Occipital lobe (tissue), 2 donors: ENCODE data around the gene PEA15. TPM values are rescaled to one million over a fixed set of nuclear protein-coding genes. Genes with fewer than 3 reads are reported as not detected.

Source experiments
- DNase-seq: peaks from one replicate; lab custom pipeline; 2025; lab: John Stamatoyannopoulos, UW
- total RNA-seq: library from RNA; depleted of rRNA; stranded (reverse); fragments of >200 nt; gene quantifications from one replicate; pipeline ENCODE4 v1.2.3, GENCODE V29; 2014

PEA15 gene
- total RNA-seq, 1 donor from 2014 or later, result 99.0 TPM

- no peak for DNase-seq
These were observed 25.8 kb upstream of the PEA15 start for GRCh38 chr1:160179336-160179735.

DNA sequence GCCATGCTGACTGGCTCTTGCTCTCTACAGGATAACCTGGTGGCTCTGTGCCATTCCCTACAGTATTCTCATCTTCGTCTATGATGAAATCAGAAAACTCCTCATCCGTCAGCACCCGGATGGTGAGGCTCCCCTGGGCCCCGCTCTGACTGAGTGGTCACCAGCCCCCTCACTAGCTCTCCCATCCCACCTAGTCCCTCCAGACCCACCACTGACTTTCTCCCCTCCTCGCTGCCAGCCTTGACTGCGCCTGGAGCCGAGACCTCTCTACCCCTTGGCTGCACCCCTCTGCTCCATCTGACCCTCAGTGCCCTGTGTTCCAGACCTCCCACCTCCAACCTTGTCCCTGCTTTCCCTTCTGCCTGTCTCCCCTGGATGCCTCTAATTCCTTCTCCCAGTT is 18.9 kb upstream of the PEA15 start:
- no peak for DNase-seq

- DNase-seq, result no peak
These were observed 18.5 kb upstream of the PEA15 start for GRCh38 chr1:160186729-160187128.

- no peak for DNase-seq
These were observed 17.8 kb upstream of the PEA15 start for GRCh38 chr1:160187407-160187806.

DNA sequence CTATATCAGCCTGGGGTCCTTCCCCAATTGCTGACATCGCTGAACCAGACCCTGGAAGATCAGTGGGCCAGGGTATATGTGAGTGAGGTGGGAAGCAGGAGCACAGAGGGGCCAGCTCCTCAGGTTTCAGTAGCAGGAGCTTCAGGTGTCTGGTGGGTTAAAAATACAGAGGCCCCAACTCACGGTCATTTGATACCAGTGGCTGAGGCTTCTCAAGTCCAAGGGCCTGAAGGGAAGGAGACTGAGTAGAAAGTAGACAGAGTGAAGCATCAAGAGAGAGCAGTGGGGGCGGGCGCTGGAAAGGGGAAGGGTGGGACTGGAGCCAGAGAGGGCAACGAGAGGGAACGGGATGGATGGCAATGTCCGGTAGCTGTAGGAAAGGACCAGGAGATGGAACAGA is 16.8 kb upstream of the PEA15 start:
- DNase-seq, result no peak

DNA sequence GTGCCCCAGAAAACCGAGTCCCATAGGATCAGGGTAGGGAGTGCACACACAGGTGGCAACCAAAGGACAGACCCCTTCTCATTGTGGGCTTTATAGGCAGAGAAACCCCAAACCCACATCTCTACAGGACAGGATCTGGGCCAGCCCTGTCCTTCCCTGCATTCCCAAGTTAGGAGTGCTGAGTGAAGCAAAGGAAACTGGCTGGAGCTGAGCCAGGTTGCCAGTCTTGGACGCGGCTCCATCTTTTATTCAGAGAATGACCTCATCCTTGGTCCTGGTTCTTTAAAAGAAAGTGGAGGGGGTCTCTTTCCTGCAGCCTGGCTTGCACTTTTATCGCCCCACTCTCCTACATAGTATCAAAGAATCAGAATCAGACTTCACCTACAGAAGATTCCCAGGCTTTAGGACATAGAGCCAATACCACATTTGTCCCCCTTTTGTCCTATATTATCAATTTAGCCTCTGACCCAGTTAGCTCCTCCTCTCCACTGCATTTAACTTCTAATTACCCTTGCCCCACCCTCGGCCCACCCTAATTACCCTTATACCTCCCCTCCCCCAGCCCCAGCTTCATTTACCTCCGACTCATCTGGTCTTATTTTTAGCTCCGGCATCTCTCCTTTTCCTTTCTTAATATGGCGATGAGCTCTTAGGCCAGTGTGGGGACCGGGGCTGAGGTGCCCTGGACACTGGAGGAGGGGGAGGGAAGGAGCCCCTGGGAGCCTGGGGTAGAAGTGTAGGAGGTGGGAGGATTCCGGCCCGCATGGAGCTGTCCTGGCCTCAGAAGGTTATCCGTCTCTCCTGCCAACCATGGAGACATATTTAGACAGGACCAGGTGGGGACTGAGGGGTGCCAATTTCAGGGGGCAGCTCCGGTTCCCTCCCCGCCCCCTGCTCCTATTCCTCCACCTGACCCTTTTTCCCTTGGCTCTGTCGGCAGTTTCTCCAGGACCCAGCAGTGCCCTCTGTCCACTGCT is 15.2 kb upstream of the PEA15 start, which contains the start of gene CASQ1:
Gene CASQ1, plus strand, starts transcription at position 927 of the 977 bp plus-strand sequence. CDS start 177 bp downstream, outside the sequence.
- DNase-seq, result no peak

- DNase-seq, result no peak
These were observed 13.4 kb upstream of the PEA15 start for GRCh38 chr1:160191756-160192155.

- no peak for DNase-seq
These were observed 12.9 kb upstream of the PEA15 start for GRCh38 chr1:160192234-160192633.

- peak; percentile 72 for DNase-seq
These were observed 11.9 kb upstream of the PEA15 start for GRCh38 chr1:160193091-160193819.

- no peak for DNase-seq
These were observed 11.1 kb upstream of the PEA15 start for GRCh38 chr1:160193832-160194736.

DNA sequence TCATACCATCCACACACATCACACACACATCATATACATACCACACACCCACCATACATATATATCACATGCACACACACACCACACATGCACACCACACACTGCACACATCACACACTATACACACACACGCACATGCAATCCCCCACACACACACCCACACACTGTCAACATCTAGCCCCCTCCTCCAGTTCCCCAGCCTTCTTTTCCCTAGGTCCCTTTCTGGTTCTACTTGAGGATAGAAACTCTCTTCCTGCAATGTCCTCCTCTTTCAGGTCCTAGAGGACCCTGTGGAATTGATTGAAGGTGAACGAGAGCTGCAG is 10.5 kb upstream of the PEA15 start:
- no peak for DNase-seq

GRCh38 chr1:160196143-160196542 is 9.0 kb upstream of the PEA15 start:
- no peak for DNase-seq

GRCh38 chr1:160197231-160197630 is 8.0 kb upstream of the PEA15 start:
- DNase-seq, result no peak

- no peak for DNase-seq
These were observed 4.4 kb upstream of the PEA15 start for GRCh38 chr1:160200786-160201185.

DNA sequence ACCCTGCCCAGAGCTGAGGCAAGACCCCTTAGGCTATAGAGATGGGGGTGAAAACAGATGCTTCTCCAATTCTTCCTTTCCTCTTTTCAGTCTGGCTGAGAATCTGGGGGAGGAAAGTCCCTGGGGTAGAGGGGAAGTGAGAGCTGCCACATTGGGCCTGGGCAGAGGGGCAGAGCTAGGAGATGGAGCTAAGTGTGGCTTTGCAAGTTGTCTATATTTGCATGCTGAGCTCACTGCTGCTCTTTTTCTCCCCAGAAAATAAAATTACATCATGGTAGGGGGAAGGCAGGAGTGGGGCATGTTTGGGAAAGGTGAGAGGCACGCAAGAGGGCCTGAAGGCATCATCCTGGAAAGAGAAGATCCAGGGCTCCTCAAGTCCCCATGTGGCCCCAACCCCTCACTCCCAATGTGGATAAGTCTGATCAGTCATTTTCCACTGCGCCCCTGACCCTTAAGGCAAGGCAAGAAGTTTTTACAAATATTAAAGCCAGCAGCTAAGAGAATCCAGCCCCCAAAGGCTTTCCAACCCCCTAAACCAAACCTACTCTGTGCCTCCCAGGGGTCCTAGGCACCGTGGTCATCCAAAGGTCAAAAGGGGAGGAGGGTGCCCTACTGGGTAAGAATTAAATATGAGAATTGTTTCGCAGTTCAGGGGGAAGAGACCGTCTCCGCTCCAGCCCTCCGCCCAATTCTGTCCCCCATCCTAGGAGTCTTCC is 500 bp upstream of the PEA15 start:
- no peak for DNase-seq

- peak; percentile 60 for DNase-seq
These were observed 829 bp downstream of the PEA15 start for GRCh38 chr1:160206036-160206389.

DNA sequence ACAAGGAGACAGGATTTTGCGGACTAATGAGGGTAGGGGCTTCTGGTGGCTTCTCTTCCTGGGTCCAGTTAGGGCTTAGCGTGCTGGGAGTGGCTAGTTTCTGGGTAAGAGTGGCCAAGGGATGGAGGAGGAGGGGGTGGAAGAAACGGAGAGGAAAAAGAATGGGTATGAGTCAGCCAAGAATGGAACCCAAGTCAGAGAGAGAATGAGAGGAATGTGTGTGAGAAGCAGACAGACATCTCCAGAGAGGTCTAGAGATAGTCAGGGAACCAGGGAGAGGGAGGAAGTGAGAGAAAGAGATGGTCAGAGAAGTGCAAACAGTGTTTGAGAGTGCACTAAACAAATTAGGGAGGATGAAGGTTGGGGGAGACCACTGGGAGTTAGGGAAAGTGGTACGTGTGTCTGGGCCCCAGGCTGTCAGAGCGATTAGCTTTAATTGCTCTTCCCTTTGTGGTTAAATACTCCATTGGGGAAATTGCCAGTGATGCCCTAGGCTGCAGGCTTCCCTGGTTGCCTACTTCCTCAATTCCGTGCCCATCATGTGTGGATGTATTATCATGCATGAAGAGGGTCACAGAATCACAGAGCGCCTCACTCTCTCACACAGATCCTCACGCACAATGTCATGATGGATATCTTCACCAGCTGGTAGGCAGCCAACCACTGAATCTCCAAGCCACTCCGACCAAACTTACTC is 1.4 kb downstream of the PEA15 start:
- DNase-seq, result no peak

- DNase-seq, result no peak
These were observed 2.0 kb downstream of the PEA15 start for GRCh38 chr1:160207118-160207650.

GRCh38 chr1:160207771-160208556 is 2.8 kb downstream of the PEA15 start:
- no peak for DNase-seq
